ENCODE results near the gene KPNA6. TPM values are rescaled to one million over a fixed set of nuclear protein-coding genes. Genes with fewer than 3 reads are reported as not detected.

Gene KPNA6
- total and polyA plus RNA-seq, 2 experiments from 2014 or later: 33.8 to 45.7 TPM

DNA sequence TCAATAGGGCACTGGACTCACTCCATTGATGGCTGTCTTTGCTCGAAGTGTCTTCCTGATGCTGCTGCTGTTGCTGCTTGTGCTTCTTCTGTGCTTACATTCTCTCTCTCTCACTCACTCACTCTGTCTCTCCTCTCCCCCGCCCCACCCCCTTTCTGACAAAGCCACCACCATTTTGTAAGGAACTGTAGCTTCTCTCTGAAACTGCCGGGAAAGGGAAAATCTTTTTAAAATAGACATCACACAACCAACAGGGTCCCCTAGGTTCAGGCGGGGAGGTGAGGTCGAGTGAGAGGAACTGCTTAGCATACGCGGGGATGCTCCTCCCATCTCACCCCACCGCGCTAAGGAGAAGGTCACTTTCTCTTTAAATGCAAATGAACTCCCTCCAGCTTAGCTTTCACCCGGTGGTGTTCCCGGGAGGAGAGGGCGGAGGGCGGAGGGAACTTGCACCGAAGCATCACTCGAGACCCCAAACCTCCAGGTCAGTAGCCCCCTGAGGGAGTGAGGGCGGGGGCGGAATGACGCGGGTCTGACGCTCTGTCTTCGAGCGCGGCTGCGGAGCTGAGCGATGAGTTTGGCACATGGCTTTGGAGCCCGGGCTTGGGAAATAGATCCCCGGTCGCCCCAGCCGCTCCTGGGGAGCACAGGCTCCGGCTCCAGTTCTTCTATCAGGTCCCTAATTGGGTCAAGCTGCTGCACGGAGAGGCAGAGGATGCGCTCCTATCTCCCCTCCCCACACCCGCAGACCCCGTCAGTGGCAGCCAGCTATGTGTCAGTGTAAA lies 92.6 kb downstream of the KPNA6 start, which contains the start of gene CCDC28B:
Gene CCDC28B, plus strand, starts transcription at position 370 of the 785 bp plus-strand sequence. CDS start 1,341 bp downstream, outside the sequence.
- Histone ChIP-seq H3K9me3 (ENCODE audit: low read depth) (no peaks in the 10 kb centered on the region), H3K27ac (peak within 1 kb of the TSS; percentile 77), H3K4me1 (ENCODE audit: low read depth) (peaks cover 12% of the 10 kb centered on the region), H3K4me3 (peak within 1 kb of the TSS; percentile 46), H3K36me3 (peaks cover 12% of the 10 kb centered on the region), H3K27me3 (no peaks in the 10 kb centered on the region)
- TF ChIP-seq, protein P1, sequence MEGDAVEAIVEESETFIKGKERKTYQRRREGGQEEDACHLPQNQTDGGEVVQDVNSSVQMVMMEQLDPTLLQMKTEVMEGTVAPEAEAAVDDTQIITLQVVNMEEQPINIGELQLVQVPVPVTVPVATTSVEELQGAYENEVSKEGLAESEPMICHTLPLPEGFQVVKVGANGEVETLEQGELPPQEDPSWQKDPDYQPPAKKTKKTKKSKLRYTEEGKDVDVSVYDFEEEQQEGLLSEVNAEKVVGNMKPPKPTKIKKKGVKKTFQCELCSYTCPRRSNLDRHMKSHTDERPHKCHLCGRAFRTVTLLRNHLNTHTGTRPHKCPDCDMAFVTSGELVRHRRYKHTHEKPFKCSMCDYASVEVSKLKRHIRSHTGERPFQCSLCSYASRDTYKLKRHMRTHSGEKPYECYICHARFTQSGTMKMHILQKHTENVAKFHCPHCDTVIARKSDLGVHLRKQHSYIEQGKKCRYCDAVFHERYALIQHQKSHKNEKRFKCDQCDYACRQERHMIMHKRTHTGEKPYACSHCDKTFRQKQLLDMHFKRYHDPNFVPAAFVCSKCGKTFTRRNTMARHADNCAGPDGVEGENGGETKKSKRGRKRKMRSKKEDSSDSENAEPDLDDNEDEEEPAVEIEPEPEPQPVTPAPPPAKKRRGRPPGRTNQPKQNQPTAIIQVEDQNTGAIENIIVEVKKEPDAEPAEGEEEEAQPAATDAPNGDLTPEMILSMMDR (IDR thresholded peaks at IDR 0.05; ENCODE audit: low read depth, low read length): no peak
- peak; percentile 70 to 74 for DNase-seq (ENCODE audit: low read depth in 1 of 2, low spot score in 1 of 2)

DNA sequence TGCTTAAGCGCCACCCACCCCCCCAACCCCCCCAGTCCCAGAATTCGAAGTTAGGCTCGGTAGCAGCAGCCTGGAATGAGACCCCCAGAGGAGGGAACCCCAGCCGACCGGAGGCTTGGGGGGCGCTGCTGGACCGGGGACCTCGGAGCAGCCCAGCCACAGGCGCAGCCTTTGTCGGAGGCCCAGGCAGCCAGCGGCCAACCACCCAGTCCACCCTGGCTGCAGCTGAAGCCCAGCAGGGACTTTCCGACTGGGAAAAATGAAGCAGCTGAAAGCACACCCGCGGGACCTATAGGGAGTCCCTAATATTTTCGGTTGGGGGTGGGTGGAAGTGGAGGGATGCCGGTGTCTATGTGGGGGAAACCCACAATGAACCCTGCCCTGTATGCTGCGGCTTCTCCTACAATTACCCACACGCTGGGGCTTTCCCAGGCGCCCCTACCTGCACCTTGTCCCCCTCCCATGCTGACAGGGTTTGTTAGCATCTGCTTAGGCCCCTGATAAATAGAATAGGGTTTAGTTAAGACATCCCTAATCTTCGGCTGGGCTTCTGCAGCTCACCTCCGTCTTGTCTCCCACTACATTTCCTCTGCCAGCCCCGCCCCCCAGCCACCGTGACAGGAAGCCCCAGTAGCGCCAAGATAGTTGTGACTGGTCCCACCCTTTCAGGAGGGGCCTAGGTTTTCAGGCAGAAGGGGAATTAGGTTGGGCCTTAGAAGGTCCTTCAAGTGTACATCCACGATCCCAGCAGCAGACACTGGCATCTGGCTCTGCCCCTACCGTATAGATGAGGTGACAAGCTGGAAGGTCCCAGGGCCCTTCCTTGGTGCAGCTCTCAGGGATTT lies 93.4 kb downstream of the KPNA6 start:
- peak; percentile 59 to 74 for DNase-seq (ENCODE audit: low read depth in 1 of 2, low spot score in 1 of 2)
- Histone ChIP-seq H3K27ac (peak overlapping the region; percentile 77), H3K27me3 (no peaks in the 10 kb centered on the region), H3K9me3 (ENCODE audit: low read depth) (no peaks in the 10 kb centered on the region), H3K4me1 (ENCODE audit: low read depth) (peaks cover 12% of the 10 kb centered on the region), H3K36me3 (peaks cover 7% of the 10 kb centered on the region), H3K4me3 (peak overlapping the region; percentile 46)
- TF ChIP-seq, protein P1 (IDR thresholded peaks at IDR 0.05; ENCODE audit: low read depth, low read length): no peak

DNA sequence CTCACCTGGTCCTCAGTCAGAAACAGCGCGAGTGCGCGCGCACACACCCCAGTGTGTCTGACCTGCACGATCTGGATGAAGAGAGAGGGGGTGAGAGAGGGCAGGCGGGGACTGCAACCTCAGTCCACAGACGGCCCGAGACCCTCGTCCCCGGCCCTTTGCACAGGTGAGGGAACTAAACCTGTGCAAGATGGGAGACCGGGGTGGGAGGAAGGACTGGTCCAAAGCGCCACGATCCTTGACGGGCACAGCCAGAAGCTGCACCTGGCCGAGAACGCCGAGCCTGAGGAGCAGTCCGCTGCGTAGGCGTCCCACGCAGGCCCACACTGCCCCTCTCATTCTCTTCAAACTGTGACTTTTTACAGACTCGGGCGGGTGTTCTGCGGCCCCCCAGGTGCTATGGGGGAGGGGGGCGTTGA lies 97.1 kb downstream of the KPNA6 start:
- H3K27ac ChIP-seq: no peak overlapping the region
- TF ChIP-seq, protein P1 (IDR thresholded peaks at IDR 0.05; ENCODE audit: low read depth, low read length): no peak

DNA sequence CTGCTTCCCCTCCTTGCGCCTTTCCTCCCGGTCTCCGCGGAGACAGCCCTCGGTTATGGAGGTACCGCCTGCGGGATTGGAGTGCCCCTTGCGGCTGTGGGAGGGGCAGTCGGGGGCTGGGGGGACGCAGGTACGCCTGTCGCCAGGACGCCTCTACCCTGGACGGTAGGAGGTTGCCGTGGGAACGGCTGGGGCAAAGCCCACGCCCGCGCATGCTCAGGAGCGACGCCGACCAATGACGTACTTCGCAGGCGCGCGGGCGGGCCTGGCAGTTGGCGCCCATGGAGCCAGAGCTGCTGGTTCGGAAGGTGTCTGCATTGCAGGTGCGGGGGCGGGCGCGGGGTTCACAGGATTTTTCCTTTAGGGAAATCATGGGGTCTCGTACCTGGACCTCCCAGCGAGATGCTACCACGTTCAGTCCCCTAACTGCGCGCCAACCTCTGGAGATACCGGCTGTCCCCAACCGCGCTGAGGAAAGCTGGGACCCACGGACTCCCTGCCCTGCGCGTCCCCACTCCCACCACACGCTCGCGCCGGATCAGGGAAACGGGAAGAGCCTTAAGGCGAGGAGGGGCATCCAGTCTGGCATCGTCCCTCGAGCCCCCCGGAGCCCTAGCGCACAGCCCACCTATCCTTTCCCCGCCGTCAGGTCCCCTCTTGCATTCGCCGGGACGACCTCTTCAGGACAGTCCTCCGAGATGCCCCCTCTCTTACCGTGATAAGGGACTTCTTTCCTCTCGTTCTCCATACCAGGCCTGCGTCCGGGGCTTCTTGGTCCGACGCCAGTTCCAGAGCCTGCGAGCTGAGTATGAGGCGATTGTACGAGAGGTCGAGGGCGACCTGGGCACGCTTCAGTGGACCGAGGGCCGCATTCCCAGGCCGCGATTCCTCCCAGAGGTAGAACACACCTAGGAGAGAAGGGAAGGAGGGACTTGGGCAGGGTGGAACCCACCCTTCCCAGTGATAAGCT lies 97.8 kb downstream of the KPNA6 start, which contains the start of gene IQCC:
Gene IQCC, plus strand, starts transcription at position 271 of the 970 bp plus-strand sequence. Its CDS starts 11 bp downstream, at position 282.
- TF ChIP-seq, protein P1 (IDR thresholded peaks at IDR 0.05; ENCODE audit: low read depth, low read length): no peak
- Histone ChIP-seq H3K27ac (no peak within 1 kb of the TSS), H3K36me3 (no peaks in the 10 kb centered on the region)

More for the DNA sequence above, 97.1 kb downstream of the KPNA6 start:
- Histone ChIP-seq H3K4me3 (peak overlapping the region; percentile 64), H3K27me3 (no peaks in the 10 kb centered on the region), H3K36me3 (no peaks in the 10 kb centered on the region), H3K9me3 (ENCODE audit: low read depth) (no peaks in the 10 kb centered on the region), H3K4me1 (ENCODE audit: low read depth) (peaks cover under 1% of the 10 kb centered on the region)
- DNase-seq (ENCODE audit: low read depth in 1 of 2, low spot score in 1 of 2): no peak

More for the DNA sequence above, 97.8 kb downstream of the KPNA6 start, which contains the start of gene IQCC:
- Histone ChIP-seq H3K4me3 (peak within 1 kb of the TSS; percentile 64), H3K9me3 (ENCODE audit: low read depth) (no peaks in the 10 kb centered on the region), H3K4me1 (ENCODE audit: low read depth) (no peaks in the 10 kb centered on the region), H3K27me3 (no peaks in the 10 kb centered on the region)
- DNase-seq (ENCODE audit: low read depth in 1 of 2, low spot score in 1 of 2): peak; percentile 84 to 94

Data from cardiac muscle cell (in vitro differentiated cells and primary cell).